OCI-LY3 (cell line): Measurements from ENCODE around the gene SMAD4.

Experiments
- CTCF ChIP-seq: fragments of 200-600, 300-600 bp; sonication (generic); IDR thresholded peaks from 2 replicates; pipeline ENCODE4 v1.5.1; 2014; ENCODE audit warnings: antibody characterized with exemption, low read length, low read depth
- EZH2phosphoT487 ChIP-seq: fragments of 200-600 bp; shearing (Covaris generic); IDR thresholded peaks from 2 replicates; pipeline ENCODE4 v1.6.1; 2018; ENCODE audit warnings: antibody characterized with exemption, mixed run types, low read depth

GRCh38 chr18:51044928-51045585 is 15.0 kb downstream of the SMAD4 start:
- no peak for TF ChIP-seq CTCF
- no peak for TF ChIP-seq EZH2phosphoT487
